HepG2 (cell line): ENCODE data around the gene BLID. TPM values are rescaled to one million over a fixed set of nuclear protein-coding genes. Genes with fewer than 3 reads are reported as not detected.
A peak's percentile ranks its signal among the peaks of the same experiment; 100 is the strongest.

ENCODE experiments used
- ATF4 ChIP-seq, 2 experiments: fragments of 450-650 bp in 1 of 2; sonication (generic) in 1 of 2; formaldehyde crosslinking; IDR thresholded peaks; 2 replicates each; pipeline versions ENCODE4 v1.5.0 to v1.8.0; 2020 to 2022; ENCODE audit warnings: mild to moderate bottlenecking in 1 of 2, missing genetic modification reagents in 1 of 2
- ATF5 ChIP-seq: sonication (generic); formaldehyde crosslinking; IDR thresholded peaks from 2 replicates; pipeline ENCODE4 v1.4.0; 2020; ENCODE audit warnings: mild to moderate bottlenecking, low read depth, missing genetic modification reagents
- FOXA3 ChIP-seq: IDR thresholded peaks from 2 replicates; pipeline ENCODE4 v1.6.1; 2016; ENCODE audit warnings: missing genetic modification reagents, missing compliant biosample characterization
- FOXO4 ChIP-seq: sonication (generic); formaldehyde crosslinking; conservative IDR thresholded peaks from 2 replicates; pipeline ENCODE4 v1.8.1; 2023; ENCODE audit warnings: missing genetic modification reagents
- FOXP1 ChIP-seq, 2 experiments: fragments of 450-650 bp in 1 of 2; IDR thresholded peaks; 2 replicates each; pipeline ENCODE4 v1.6.1; 2017 to 2018; ENCODE audit warnings: antibody characterized with exemption in 1 of 2
- GATAD2A ChIP-seq: IDR thresholded peaks from 2 replicates; pipeline ENCODE4 v1.6.1; 2016
- KAT8 ChIP-seq: IDR thresholded peaks from 2 replicates; pipeline ENCODE4 v1.6.1; 2016; ENCODE audit warnings: missing genetic modification reagents, missing compliant biosample characterization
- MTF1 ChIP-seq: sonication (generic); formaldehyde crosslinking; IDR thresholded peaks from 2 replicates; pipeline ENCODE4 v1.5.0; 2020; ENCODE audit warnings: missing genetic modification reagents
- PRMT3 ChIP-seq: sonication (generic); formaldehyde crosslinking; IDR thresholded peaks from 2 replicates; pipeline ENCODE4 v1.8.1; 2022; ENCODE audit warnings: low read depth, mild to moderate bottlenecking, moderate library complexity, missing genetic modification reagents, borderline replicate concordance
- REL ChIP-seq: sonication (generic); formaldehyde crosslinking; conservative IDR thresholded peaks from 2 replicates; pipeline ENCODE4 v1.8.0; 2022; ENCODE audit warnings: mild to moderate bottlenecking, missing genetic modification reagents, moderate library complexity
- REXO4 ChIP-seq: sonication (generic); formaldehyde crosslinking; IDR thresholded peaks from 2 replicates; pipeline ENCODE4 v1.8.0; 2022; ENCODE audit warnings: missing genetic modification reagents, mild to moderate bottlenecking, borderline replicate concordance
- SOX5 ChIP-seq: IDR thresholded peaks from 2 replicates; pipeline ENCODE4 v1.6.1; 2016; ENCODE audit warnings: borderline replicate concordance
- TCF7L2 ChIP-seq: IDR thresholded peaks from 2 replicates; pipeline ENCODE4 v1.6.1; 2011; ENCODE audit warnings: mild to moderate bottlenecking, low read depth, low read length, moderate library complexity
- ZNF292 ChIP-seq: sonication (generic); formaldehyde crosslinking; IDR thresholded peaks from 2 replicates; pipeline ENCODE4 v1.8.1; 2022; ENCODE audit warnings: mild to moderate bottlenecking, low read depth, missing genetic modification reagents, borderline replicate concordance
- ZNF431 ChIP-seq: sonication (generic); formaldehyde crosslinking; IDR thresholded peaks from 2 replicates; pipeline ENCODE4 v1.9.0; 2022; ENCODE audit warnings: missing genetic modification reagents, low read depth, mild to moderate bottlenecking, borderline replicate concordance
- ZNF503 ChIP-seq: sonication (generic); formaldehyde crosslinking; IDR thresholded peaks from 2 replicates; pipeline ENCODE4 v1.4.0; 2020; ENCODE audit warnings: missing genetic modification reagents
- ZNF646 ChIP-seq: sonication (generic); formaldehyde crosslinking; IDR thresholded peaks from 2 replicates; pipeline ENCODE4 v1.9.0; 2021; ENCODE audit warnings: mild to moderate bottlenecking, missing genetic modification reagents
- polyA plus RNA-seq, 8 experiments: library from polyadenylated mRNA; depleted of rRNA in 3 of 8; stranded (reverse) in 7 of 8; unstranded in 1 of 8; fragments of >200 nt; fragmentation: Illumina TruSeq in 4 of 8; extraction: Trizol in 4 of 8; gene quantifications; 2 replicates each; pipeline versions ENCODE4 v1.2.1 to v1.2.3, GENCODE V29; 2011 to 2016; ENCODE audit warnings: low read depth in 4 of 8, missing spikeins in 1 of 8, mixed read lengths in 1 of 8; ENCODE audit not compliant: insufficient read depth in 1 of 8
- total RNA-seq, 5 experiments: library from RNA; depleted of rRNA; stranded (reverse); fragments of >200 nt; fragmentation: Illumina TruSeq; extraction: Trizol; gene quantifications; 2 replicates each; pipeline ENCODE4 v1.2.3, GENCODE V29; 2016; ENCODE audit warnings: low read depth in 1 of 5

BLID gene
- total and polyA plus RNA-seq, 2 of the 13 experiments (the other 11 are each of a cell fraction or from before 2014, with no cell fraction given): not detected

GRCh38 chr11:122150216-122151124 is 34.5 kb upstream of the BLID start (continued):
- TF ChIP-seq ZNF646 (CRISPR knock-in tag): no peak
- TF ChIP-seq REXO4: no peak
- TF ChIP-seq GATAD2A (CRISPR knock-in tag): no peak
- TF ChIP-seq MTF1 (CRISPR knock-in tag): no peak
- no peak for TF ChIP-seq ZNF431 (CRISPR knock-in tag)
- TF ChIP-seq SOX5 (CRISPR knock-in tag): no peak
- no peak for TF ChIP-seq FOXO4 (CRISPR knock-in tag)
- TF ChIP-seq TCF7L2: peak; percentile 40; the same call in 1 of the 2 replicates
- no peak for TF ChIP-seq ATF5 (CRISPR knock-in tag)
- no peak for TF ChIP-seq PRMT3 (CRISPR knock-in tag)
- TF ChIP-seq ZNF503 (CRISPR knock-in tag): no peak
- TF ChIP-seq REL (CRISPR knock-in tag): no peak
- TF ChIP-seq ATF4 (CRISPR knock-in tag; IDR thresholded peaks at IDR 0.05): no peak
- no peak for TF ChIP-seq ZNF292 (CRISPR knock-in tag)
- no peak for TF ChIP-seq FOXP1 (IDR thresholded peaks at IDR 0.05)
- 0 out of 2 replicates have a peak, but pooled peaks have one; percentile 13 for TF ChIP-seq FOXP1 (CRISPR knock-in tag; IDR thresholded peaks at IDR 0.05)
- TF ChIP-seq KAT8 (CRISPR knock-in tag): no peak
- TF ChIP-seq FOXA3 (CRISPR knock-in tag): peak; percentile 62; the same call in 1 of the 2 replicates
